ENCODE data around the gene UTY. TPM values are rescaled to one million over a fixed set of nuclear protein-coding genes. Genes with fewer than 3 reads are reported as not detected.

Gene UTY
- total and polyA plus RNA-seq, 10 of the 15 experiments (the other 5 are each of a cell fraction or from before 2014, with no cell fraction given): 0.13 TPM; not detected in 9

- Histone ChIP-seq H3K27me3 (replicated peaks in 1 of 2; ENCODE audit: control insufficient read depth in 2 of 2, insufficient read depth in 2 of 2, low read length in 1 of 2) (no peaks in the 10 kb centered on the region), H3K36me3 (ENCODE audit: control insufficient read depth in 2 of 2, insufficient read depth in 2 of 2, low read length in 1 of 2) (no peaks in the 10 kb centered on the region), H3K4me1 (ENCODE audit: control insufficient read depth, insufficient read depth, low read length) (no peaks in the 10 kb centered on the region), H3K27ac (ENCODE audit: control insufficient read depth, insufficient read depth) (no peak overlapping the region), H3K4me2 (ENCODE audit: control insufficient read depth, insufficient read depth) (no peak overlapping the region), H3K79me2 (ENCODE audit: control insufficient read depth, insufficient read depth, low read length) (no peaks in the 10 kb centered on the region), H3K9me3 (replicated peaks; ENCODE audit: control insufficient read depth, insufficient read depth, low read length) (no peaks in the 10 kb centered on the region), H4K20me1 (ENCODE audit: control insufficient read depth, insufficient read depth) (no peaks in the 10 kb centered on the region), H3K9ac (ENCODE audit: control insufficient read depth, insufficient read depth, low read length) (no peak overlapping the region), H2AFZ (ENCODE audit: control insufficient read depth, low read depth, low read length) (no peak overlapping the region), H3K4me3 (no peak overlapping the region)
- no CpG with 5 or more reads among the region's 11 CpGs for WGBS (ENCODE audit: insufficient coverage, insufficient replicate concordance, low lambda C conversion rate, missing lambda C conversion rate)
- intact Hi-C loops (cut with micrococcal nuclease; ENCODE audit: unreplicated experiment): no loop called here
- ChIA-PET CTCF (no interaction called here), RAD21 (ENCODE audit: unreplicated experiment) (no interaction called here), SMC1A (ENCODE audit: uncharacterized antibody, unreplicated experiment) (no interaction called here), POLR2A (no interaction called here)
- in situ Hi-C loops (cut with MboI): no loop called here
- FAIRE-seq (no peak), DNase-seq (ENCODE audit: low read depth, low spot score) (no peak), ATAC-seq (no peak)
- no TSS peak for BruUV-seq (replicated peaks)
- TF ChIP-seq HDAC6 (IDR thresholded peaks at IDR 0.05; ENCODE audit: unreplicated experiment) (no peak), GATAD2B (conservative IDR thresholded peaks at IDR 0.05; ENCODE audit: low read depth) (no peak), CREB1 (IDR thresholded peaks at IDR 0.05; ENCODE audit: low read depth) (no peak), FOS (IDR thresholded peaks at IDR 0.05; ENCODE audit: borderline replicate concordance, extremely low read depth, insufficient read length) (no peak), ZNF384 (IDR thresholded peaks at IDR 0.05; ENCODE audit: borderline replicate concordance, low read depth, low read length) (no peak), FOXK2 (IDR thresholded peaks at IDR 0.05) (no peak), ZBTB11 (CRISPR knock-in tag; IDR thresholded peaks at IDR 0.05) (no peak), CHD4 (IDR thresholded peaks at IDR 0.05) (no peak), MXI1 (IDR thresholded peaks at IDR 0.05; ENCODE audit: low read depth, low read length) (no peak), SUPT20H (IDR thresholded peaks at IDR 0.05; ENCODE audit: borderline replicate concordance, control insufficient read depth, low read depth, low read length) (no peak), IKZF2 (IDR thresholded peaks at IDR 0.05) (no peak), MTA2 (IDR thresholded peaks at IDR 0.05; ENCODE audit: low read depth) (no peak), POU2F2 (IDR thresholded peaks at IDR 0.05; ENCODE audit: borderline replicate concordance, low read depth, low read length) (no peak), NR2F1 (conservative IDR thresholded peaks at IDR 0.05) (no peak)
- TF ChIP-seq, protein P1, sequence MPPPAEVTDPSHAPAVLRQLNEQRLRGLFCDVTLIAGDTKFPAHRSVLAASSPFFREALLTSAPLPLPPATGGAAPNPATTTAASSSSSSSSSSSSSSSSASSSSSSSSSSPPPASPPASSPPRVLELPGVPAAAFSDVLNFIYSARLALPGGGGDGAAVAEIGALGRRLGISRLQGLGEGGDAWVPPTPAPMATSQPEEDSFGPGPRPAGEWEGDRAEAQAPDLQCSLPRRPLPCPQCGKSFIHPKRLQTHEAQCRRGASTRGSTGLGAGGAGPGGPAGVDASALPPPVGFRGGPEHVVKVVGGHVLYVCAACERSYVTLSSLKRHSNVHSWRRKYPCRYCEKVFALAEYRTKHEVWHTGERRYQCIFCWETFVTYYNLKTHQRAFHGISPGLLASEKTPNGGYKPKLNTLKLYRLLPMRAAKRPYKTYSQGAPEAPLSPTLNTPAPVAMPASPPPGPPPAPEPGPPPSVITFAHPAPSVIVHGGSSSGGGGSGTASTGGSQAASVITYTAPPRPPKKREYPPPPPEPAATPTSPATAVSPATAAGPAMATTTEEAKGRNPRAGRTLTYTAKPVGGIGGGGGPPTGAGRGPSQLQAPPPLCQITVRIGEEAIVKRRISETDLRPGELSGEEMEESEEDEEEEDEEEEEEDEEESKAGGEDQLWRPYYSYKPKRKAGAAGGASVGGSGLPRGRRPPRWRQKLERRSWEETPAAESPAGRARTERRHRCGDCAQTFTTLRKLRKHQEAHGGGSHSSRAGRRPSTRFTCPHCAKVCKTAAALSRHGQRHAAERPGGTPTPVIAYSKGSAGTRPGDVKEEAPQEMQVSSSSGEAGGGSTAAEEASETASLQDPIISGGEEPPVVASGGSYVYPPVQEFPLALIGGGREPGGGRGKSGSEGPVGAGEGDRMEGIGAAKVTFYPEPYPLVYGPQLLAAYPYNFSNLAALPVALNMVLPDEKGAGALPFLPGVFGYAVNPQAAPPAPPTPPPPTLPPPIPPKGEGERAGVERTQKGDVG (CRISPR knock-in tag; IDR thresholded peaks at IDR 0.05): no peak
- TF ChIP-seq, protein P2, sequence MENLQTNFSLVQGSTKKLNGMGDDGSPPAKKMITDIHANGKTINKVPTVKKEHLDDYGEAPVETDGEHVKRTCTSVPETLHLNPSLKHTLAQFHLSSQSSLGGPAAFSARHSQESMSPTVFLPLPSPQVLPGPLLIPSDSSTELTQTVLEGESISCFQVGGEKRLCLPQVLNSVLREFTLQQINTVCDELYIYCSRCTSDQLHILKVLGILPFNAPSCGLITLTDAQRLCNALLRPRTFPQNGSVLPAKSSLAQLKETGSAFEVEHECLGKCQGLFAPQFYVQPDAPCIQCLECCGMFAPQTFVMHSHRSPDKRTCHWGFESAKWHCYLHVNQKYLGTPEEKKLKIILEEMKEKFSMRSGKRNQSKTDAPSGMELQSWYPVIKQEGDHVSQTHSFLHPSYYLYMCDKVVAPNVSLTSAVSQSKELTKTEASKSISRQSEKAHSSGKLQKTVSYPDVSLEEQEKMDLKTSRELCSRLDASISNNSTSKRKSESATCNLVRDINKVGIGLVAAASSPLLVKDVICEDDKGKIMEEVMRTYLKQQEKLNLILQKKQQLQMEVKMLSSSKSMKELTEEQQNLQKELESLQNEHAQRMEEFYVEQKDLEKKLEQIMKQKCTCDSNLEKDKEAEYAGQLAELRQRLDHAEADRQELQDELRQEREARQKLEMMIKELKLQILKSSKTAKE (IDR thresholded peaks at IDR 0.05; ENCODE audit: low read depth, poor library complexity, severe bottlenecking): no peak
Measured at GRCh38 chrY:13450596-13451130, 29.2 kb downstream of the UTY start.
